Measurements from ENCODE around the gene GAREM2.

GAREM2 gene

DNA sequence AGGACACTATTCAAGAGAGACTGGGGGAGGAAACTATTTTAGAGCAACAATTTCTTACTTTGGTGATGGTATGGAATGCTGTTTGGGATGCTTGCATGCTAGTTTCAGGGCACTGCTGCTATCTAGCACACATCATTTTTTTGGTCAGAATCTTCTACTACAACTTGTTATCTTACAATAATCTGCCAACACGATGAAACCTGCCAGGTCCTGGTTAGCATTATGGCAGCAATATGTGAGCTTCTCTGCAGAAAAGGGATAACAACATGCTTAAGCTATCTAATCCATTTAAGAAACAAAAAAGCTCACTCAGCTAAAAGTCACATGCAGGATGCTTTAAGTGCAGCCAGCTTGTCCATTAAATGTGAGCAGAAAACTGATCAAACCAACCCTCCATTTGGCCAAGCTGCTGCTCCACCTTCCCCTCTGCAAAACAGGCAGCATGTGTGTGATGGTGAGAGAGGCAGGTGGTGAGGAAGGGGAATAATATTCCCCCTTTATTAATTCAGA lies 30.1 kb downstream of the GAREM2 start:
- Histone ChIP-seq H3K36me3 (peaks cover 43% of the 10 kb centered on the region), H3K4me3 (ENCODE audit: low read depth, low read length) (no peak overlapping the region), H3K27me3 (ENCODE audit: insufficient read depth, low read depth, severe bottlenecking) (no peaks in the 10 kb centered on the region), H3K27ac (no peak overlapping the region), H3K9me3 (ENCODE audit: severe bottlenecking) (no peaks in the 10 kb centered on the region)
- no peak for DNase-seq
- TF ChIP-seq, protein P1, sequence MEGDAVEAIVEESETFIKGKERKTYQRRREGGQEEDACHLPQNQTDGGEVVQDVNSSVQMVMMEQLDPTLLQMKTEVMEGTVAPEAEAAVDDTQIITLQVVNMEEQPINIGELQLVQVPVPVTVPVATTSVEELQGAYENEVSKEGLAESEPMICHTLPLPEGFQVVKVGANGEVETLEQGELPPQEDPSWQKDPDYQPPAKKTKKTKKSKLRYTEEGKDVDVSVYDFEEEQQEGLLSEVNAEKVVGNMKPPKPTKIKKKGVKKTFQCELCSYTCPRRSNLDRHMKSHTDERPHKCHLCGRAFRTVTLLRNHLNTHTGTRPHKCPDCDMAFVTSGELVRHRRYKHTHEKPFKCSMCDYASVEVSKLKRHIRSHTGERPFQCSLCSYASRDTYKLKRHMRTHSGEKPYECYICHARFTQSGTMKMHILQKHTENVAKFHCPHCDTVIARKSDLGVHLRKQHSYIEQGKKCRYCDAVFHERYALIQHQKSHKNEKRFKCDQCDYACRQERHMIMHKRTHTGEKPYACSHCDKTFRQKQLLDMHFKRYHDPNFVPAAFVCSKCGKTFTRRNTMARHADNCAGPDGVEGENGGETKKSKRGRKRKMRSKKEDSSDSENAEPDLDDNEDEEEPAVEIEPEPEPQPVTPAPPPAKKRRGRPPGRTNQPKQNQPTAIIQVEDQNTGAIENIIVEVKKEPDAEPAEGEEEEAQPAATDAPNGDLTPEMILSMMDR (IDR thresholded peaks at IDR 0.05; ENCODE audit: low read depth, low read length) = no peak

GRCh38 chr2:26203906-26204305 lies 31.0 kb downstream of the GAREM2 start:
- Histone ChIP-seq H3K4me3 (ENCODE audit: low read depth, low read length) (no peak overlapping the region), H3K27ac (no peak overlapping the region; the same call in 1 of the 2 replicates), H3K27me3 (ENCODE audit: insufficient read depth, low read depth, severe bottlenecking) (no peaks in the 10 kb centered on the region), H3K36me3 (peaks cover 43% of the 10 kb centered on the region), H3K9me3 (ENCODE audit: severe bottlenecking) (no peaks in the 10 kb centered on the region)
- no peak for DNase-seq
- TF ChIP-seq, protein P1 (IDR thresholded peaks at IDR 0.05; ENCODE audit: low read depth, low read length) = no peak

- H3K27ac ChIP-seq = no peak overlapping the region
- no peak overlapping the region for H3K4me3 ChIP-seq (ENCODE audit: low read depth, low read length)
- DNase-seq = no peak
- no peaks in the 10 kb centered on the region for H3K27me3 ChIP-seq (ENCODE audit: insufficient read depth, low read depth, severe bottlenecking)
- TF ChIP-seq, protein P1 (IDR thresholded peaks at IDR 0.05; ENCODE audit: low read depth, low read length) = no peak
- H3K9me3 ChIP-seq (ENCODE audit: severe bottlenecking) = no peaks in the 10 kb centered on the region
- peaks cover 71% of the 10 kb centered on the region for H3K36me3 ChIP-seq
Measured at GRCh38 chr2:26212011-26212410, 39.1 kb downstream of the GAREM2 start.

DNA sequence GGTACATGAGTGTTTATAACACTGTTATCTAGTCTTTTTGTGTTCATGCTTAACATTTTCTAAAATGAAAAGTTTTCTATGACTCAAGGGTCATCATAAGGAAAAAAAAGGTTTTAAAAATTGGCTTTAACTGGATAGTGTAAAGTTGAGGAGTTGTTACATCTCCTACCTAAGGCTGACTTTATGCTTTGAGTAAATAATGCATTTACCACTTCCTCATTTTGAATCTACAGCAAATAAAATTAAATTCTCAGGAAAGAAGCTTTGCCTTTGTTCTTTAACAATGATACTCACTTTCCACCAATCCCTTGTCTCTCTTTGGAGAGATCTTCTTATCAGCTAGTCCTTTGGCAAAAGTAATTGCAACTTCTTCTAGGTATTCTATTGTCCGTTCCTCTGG lies 41.9 kb downstream of the GAREM2 start:
- no peak overlapping the region for H3K27ac ChIP-seq
- H3K9me3 ChIP-seq (ENCODE audit: severe bottlenecking) = peaks cover 4% of the 10 kb centered on the region
- no peaks in the 10 kb centered on the region for H3K27me3 ChIP-seq (ENCODE audit: insufficient read depth, low read depth, severe bottlenecking)
- DNase-seq = no peak
- peaks cover 63% of the 10 kb centered on the region for H3K36me3 ChIP-seq
- H3K4me3 ChIP-seq (ENCODE audit: low read depth, low read length) = no peak overlapping the region
- TF ChIP-seq, protein P1 (IDR thresholded peaks at IDR 0.05; ENCODE audit: low read depth, low read length) = no peak

DNA sequence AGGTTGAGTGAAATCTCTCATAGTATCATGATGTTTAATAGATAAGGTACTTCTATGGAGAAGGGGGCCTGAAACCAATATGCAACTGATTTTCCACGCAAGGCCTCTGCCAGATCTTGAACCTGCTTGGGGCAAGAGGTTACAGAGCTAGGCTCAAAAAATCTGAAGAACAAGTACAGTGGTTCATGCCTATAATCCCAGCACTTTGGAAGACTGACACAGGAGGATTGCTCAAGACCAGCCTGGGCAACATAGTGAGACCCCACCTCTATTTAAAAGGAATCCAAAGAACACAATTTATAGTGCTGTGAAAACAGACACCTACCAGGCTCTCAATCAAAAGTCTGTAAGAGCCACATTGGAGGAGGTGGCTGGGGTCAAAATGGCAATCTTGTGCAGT lies 42.9 kb downstream of the GAREM2 start:
- TF ChIP-seq, protein P1 (IDR thresholded peaks at IDR 0.05; ENCODE audit: low read depth, low read length) = no peak
- Histone ChIP-seq H3K27me3 (ENCODE audit: insufficient read depth, low read depth, severe bottlenecking) (no peaks in the 10 kb centered on the region), H3K9me3 (ENCODE audit: severe bottlenecking) (peaks cover 4% of the 10 kb centered on the region), H3K27ac (no peak overlapping the region), H3K36me3 (peaks cover 56% of the 10 kb centered on the region), H3K4me3 (ENCODE audit: low read depth, low read length) (no peak overlapping the region)
- DNase-seq = no peak

DNA sequence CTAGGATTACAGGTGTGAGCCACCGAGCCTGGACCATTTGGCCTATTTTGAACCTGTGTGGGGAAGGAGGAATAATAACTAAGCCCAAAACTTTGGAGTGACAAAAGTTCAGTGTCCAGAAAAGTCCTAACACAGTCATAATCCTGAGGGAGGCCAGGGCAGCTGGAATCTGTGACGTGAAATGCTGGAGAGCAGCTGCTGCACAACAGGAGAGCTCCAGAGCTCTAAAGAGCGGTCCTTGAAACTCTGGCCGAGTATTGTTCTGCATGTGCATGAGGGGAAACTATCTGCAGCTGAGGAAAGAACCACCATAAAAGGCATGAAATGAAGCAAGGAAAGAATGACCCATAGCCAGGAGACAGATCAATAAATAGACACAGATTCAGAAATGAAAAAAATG lies 43.7 kb downstream of the GAREM2 start:
- peaks cover 54% of the 10 kb centered on the region for H3K36me3 ChIP-seq
- DNase-seq = no peak
- TF ChIP-seq, protein P1 (IDR thresholded peaks at IDR 0.05; ENCODE audit: low read depth, low read length) = no peak

More for the DNA sequence above, 43.7 kb downstream of the GAREM2 start:
- Histone ChIP-seq H3K9me3 (ENCODE audit: severe bottlenecking) (peaks cover 4% of the 10 kb centered on the region), H3K4me3 (ENCODE audit: low read depth, low read length) (no peak overlapping the region), H3K27me3 (ENCODE audit: insufficient read depth, low read depth, severe bottlenecking) (no peaks in the 10 kb centered on the region), H3K27ac (no peak overlapping the region)

Measured in WERI-Rb-1 (cell line).